Measurements from ENCODE around the gene RNF17. TPM values are rescaled to one million over a fixed set of nuclear protein-coding genes. Genes with fewer than 3 reads are reported as not detected.
A peak's percentile ranks its signal among the peaks of the same experiment; 100 is the strongest.

The RNF17 gene
- total and polyA plus RNA-seq, 2 experiments from 2014 or later = not detected

GRCh38 chr13:24863748-24864540 is 100.0 kb downstream of the RNF17 start:
- H3K27ac ChIP-seq = no peak overlapping the region
- no peaks in the 10 kb centered on the region for H3K36me3 ChIP-seq
- no peaks in the 10 kb centered on the region for H3K9me3 ChIP-seq (ENCODE audit: low read depth)
- TF ChIP-seq CTCF (IDR thresholded peaks at IDR 0.05; ENCODE audit: low read depth, low read length) = no peak
- H3K4me1 ChIP-seq (ENCODE audit: low read depth) = no peaks in the 10 kb centered on the region
- H3K4me3 ChIP-seq = no peak overlapping the region
- no peaks in the 10 kb centered on the region for H3K27me3 ChIP-seq
- no peak for DNase-seq (ENCODE audit: low read depth in 1 of 2, low spot score in 1 of 2)

- no peaks in the 10 kb centered on the region for H3K9me3 ChIP-seq (ENCODE audit: low read depth)
Observed at GRCh38 chr13:24864579-24864978, 100.6 kb downstream of the RNF17 start.

GRCh38 chr13:24865163-24865953 is 101.4 kb downstream of the RNF17 start:
- no peaks in the 10 kb centered on the region for H3K9me3 ChIP-seq (ENCODE audit: low read depth)
- H3K27me3 ChIP-seq = no peaks in the 10 kb centered on the region
- H3K4me3 ChIP-seq = no peak overlapping the region
- H3K4me1 ChIP-seq (ENCODE audit: low read depth) = no peaks in the 10 kb centered on the region
- TF ChIP-seq CTCF (IDR thresholded peaks at IDR 0.05; ENCODE audit: low read depth, low read length) = peak; percentile 29
- H3K27ac ChIP-seq = no peak overlapping the region
- no peaks in the 10 kb centered on the region for H3K36me3 ChIP-seq
- DNase-seq (ENCODE audit: low read depth in 1 of 2, low spot score in 1 of 2) = peak in 1 of 2 donors; percentile 33

More at GRCh38 chr13:24864579-24864978, 100.6 kb downstream of the RNF17 start:
- DNase-seq (ENCODE audit: low read depth in 1 of 2, low spot score in 1 of 2) = no peak
- Histone ChIP-seq H3K27me3 (no peaks in the 10 kb centered on the region), H3K27ac (no peak overlapping the region), H3K4me3 (no peak overlapping the region), H3K4me1 (ENCODE audit: low read depth) (no peaks in the 10 kb centered on the region), H3K36me3 (no peaks in the 10 kb centered on the region)
- TF ChIP-seq CTCF (IDR thresholded peaks at IDR 0.05; ENCODE audit: low read depth, low read length) = no peak

- Histone ChIP-seq H3K27me3 (no peaks in the 10 kb centered on the region), H3K36me3 (no peaks in the 10 kb centered on the region), H3K4me3 (no peak overlapping the region), H3K9me3 (ENCODE audit: low read depth) (no peaks in the 10 kb centered on the region), H3K4me1 (ENCODE audit: low read depth) (no peaks in the 10 kb centered on the region), H3K27ac (no peak overlapping the region)
- no peak for DNase-seq (ENCODE audit: low read depth in 1 of 2, low spot score in 1 of 2)
- no peak for TF ChIP-seq CTCF (IDR thresholded peaks at IDR 0.05; ENCODE audit: low read depth, low read length)
Observed at GRCh38 chr13:24866488-24866887, 102.5 kb downstream of the RNF17 start.

- Histone ChIP-seq H3K36me3 (no peaks in the 10 kb centered on the region), H3K4me1 (ENCODE audit: low read depth) (no peaks in the 10 kb centered on the region), H3K9me3 (ENCODE audit: low read depth) (no peaks in the 10 kb centered on the region), H3K4me3 (no peak overlapping the region), H3K27me3 (no peaks in the 10 kb centered on the region), H3K27ac (no peak overlapping the region)
- no peak for DNase-seq (ENCODE audit: low read depth in 1 of 2, low spot score in 1 of 2)
- TF ChIP-seq CTCF (IDR thresholded peaks at IDR 0.05; ENCODE audit: low read depth, low read length) = no peak
Observed at GRCh38 chr13:24868874-24869273, 104.9 kb downstream of the RNF17 start.

All from cardiac muscle cell (in vitro differentiated cells and primary cell).